ENCODE measurements around the gene C13orf46.

The C13orf46 gene

GRCh38 chr13:113968463-113969310, 5.2 kb downstream of the C13orf46 start:
- DNase-seq (ENCODE audit: extremely low spot score): no peak
- TF ChIP-seq FOXM1 (IDR thresholded peaks at IDR 0.05; ENCODE audit: borderline replicate concordance) (no peak), FOXA1 (IDR thresholded peaks at IDR 0.05) (no peak), SP1 (IDR thresholded peaks at IDR 0.05) (no peak)
- ChIA-PET POLR2A (no interaction called here), CTCF (no interaction called here)

- no peak for DNase-seq (ENCODE audit: extremely low spot score)
- ChIA-PET POLR2A (no interaction called here), CTCF (no interaction called here)
These were observed 6.0 kb downstream of the C13orf46 start for GRCh38 chr13:113967729-113968462.

GRCh38 chr13:113967206-113967720, 6.6 kb downstream of the C13orf46 start:
- DNase-seq (ENCODE audit: extremely low spot score): no peak
- TF ChIP-seq ZNF384 (IDR thresholded peaks at IDR 0.05): no peak
- no peak for TF ChIP-seq ELF4 (IDR thresholded peaks at IDR 0.05)
- TF ChIP-seq NFRKB (IDR thresholded peaks at IDR 0.05): no peak
- TF ChIP-seq TARDBP (IDR thresholded peaks at IDR 0.05): no peak
- TF ChIP-seq LEF1 (IDR thresholded peaks at IDR 0.05; ENCODE audit: borderline replicate concordance): no peak
- no peak for TF ChIP-seq FOXA1 (IDR thresholded peaks at IDR 0.05)
- no peak for TF ChIP-seq FOXM1 (IDR thresholded peaks at IDR 0.05; ENCODE audit: borderline replicate concordance)
- TF ChIP-seq CTBP1 (IDR thresholded peaks at IDR 0.05; ENCODE audit: borderline replicate concordance): no peak
- no peak for TF ChIP-seq FOXK2 (IDR thresholded peaks at IDR 0.05)
- no peak for TF ChIP-seq ARNT (IDR thresholded peaks at IDR 0.05)
- no peak for TF ChIP-seq PKNOX1 (IDR thresholded peaks at IDR 0.05)
- POLR2A ChIA-PET: no interaction called here
- CTCF ChIA-PET: no interaction called here

More at GRCh38 chr13:113967729-113968462, 6.0 kb downstream of the C13orf46 start:
- no peak for TF ChIP-seq CTBP1 (IDR thresholded peaks at IDR 0.05; ENCODE audit: borderline replicate concordance)
- no peak for TF ChIP-seq ZNF384 (IDR thresholded peaks at IDR 0.05)
- no peak for TF ChIP-seq ELF4 (IDR thresholded peaks at IDR 0.05)
- no peak for TF ChIP-seq HDGF (IDR thresholded peaks at IDR 0.05; ENCODE audit: borderline replicate concordance)
- TF ChIP-seq FOXA1 (IDR thresholded peaks at IDR 0.05): no peak
- no peak for TF ChIP-seq BHLHE40 (IDR thresholded peaks at IDR 0.05; ENCODE audit: borderline replicate concordance)
- no peak for TF ChIP-seq SP1 (IDR thresholded peaks at IDR 0.05)
- TF ChIP-seq ARNT (IDR thresholded peaks at IDR 0.05): no peak
- no peak for TF ChIP-seq FOXK2 (IDR thresholded peaks at IDR 0.05)
- no peak for TF ChIP-seq SUZ12 (IDR thresholded peaks at IDR 0.05)
- TF ChIP-seq PKNOX1 (IDR thresholded peaks at IDR 0.05): no peak
- TF ChIP-seq TARDBP (IDR thresholded peaks at IDR 0.05): no peak
- TF ChIP-seq NFRKB (IDR thresholded peaks at IDR 0.05): no peak
- no peak for TF ChIP-seq LEF1 (IDR thresholded peaks at IDR 0.05; ENCODE audit: borderline replicate concordance)
- no peak for TF ChIP-seq L3MBTL2 (conservative IDR thresholded peaks at IDR 0.05)
- TF ChIP-seq FOXM1 (IDR thresholded peaks at IDR 0.05; ENCODE audit: borderline replicate concordance): no peak

GRCh38 chr13:113965968-113966884, 7.7 kb downstream of the C13orf46 start:
- no peak for DNase-seq (ENCODE audit: extremely low spot score)
- POLR2A ChIA-PET: no interaction called here
- CTCF ChIA-PET: no interaction called here
- no peak for TF ChIP-seq PKNOX1 (IDR thresholded peaks at IDR 0.05)
- TF ChIP-seq ZNF384 (IDR thresholded peaks at IDR 0.05): no peak
- TF ChIP-seq SUZ12 (IDR thresholded peaks at IDR 0.05): no peak
- TF ChIP-seq ARNT (IDR thresholded peaks at IDR 0.05): no peak
- TF ChIP-seq ELF4 (IDR thresholded peaks at IDR 0.05): no peak
- TF ChIP-seq L3MBTL2 (conservative IDR thresholded peaks at IDR 0.05): no peak
- no peak for TF ChIP-seq FOXK2 (IDR thresholded peaks at IDR 0.05)

- DNase-seq (ENCODE audit: extremely low spot score): no peak
- ChIA-PET POLR2A (no interaction called here), CTCF (no interaction called here)
- no peak for TF ChIP-seq SUZ12 (IDR thresholded peaks at IDR 0.05)
- no peak for TF ChIP-seq LEF1 (IDR thresholded peaks at IDR 0.05; ENCODE audit: borderline replicate concordance)
- TF ChIP-seq ZNF384 (IDR thresholded peaks at IDR 0.05): no peak
- no peak for TF ChIP-seq FOXM1 (IDR thresholded peaks at IDR 0.05; ENCODE audit: borderline replicate concordance)
- no peak for TF ChIP-seq HDGF (IDR thresholded peaks at IDR 0.05; ENCODE audit: borderline replicate concordance)
- no peak for TF ChIP-seq BHLHE40 (IDR thresholded peaks at IDR 0.05; ENCODE audit: borderline replicate concordance)
- TF ChIP-seq PKNOX1 (IDR thresholded peaks at IDR 0.05): no peak
- TF ChIP-seq SP1 (IDR thresholded peaks at IDR 0.05): no peak
- no peak for TF ChIP-seq NFRKB (IDR thresholded peaks at IDR 0.05)
- TF ChIP-seq ELF4 (IDR thresholded peaks at IDR 0.05): no peak
- TF ChIP-seq L3MBTL2 (conservative IDR thresholded peaks at IDR 0.05): no peak
- TF ChIP-seq FOXK2 (IDR thresholded peaks at IDR 0.05): no peak
- TF ChIP-seq ARNT (IDR thresholded peaks at IDR 0.05): no peak
- no peak for TF ChIP-seq TARDBP (IDR thresholded peaks at IDR 0.05)
These were observed 8.4 kb downstream of the C13orf46 start for GRCh38 chr13:113965383-113965874.

All from HEK293T (cell line).